Measurements from ENCODE around the gene MAPK8IP1.

MAPK8IP1 gene

GRCh38 chr11:45941285-45941684 lies 55.8 kb downstream of the MAPK8IP1 start:
- DNase-seq (ENCODE audit: low read depth in 2 of 2, low spot score in 1 of 2) = no peak

GRCh38 chr11:45942381-45942780 lies 56.9 kb downstream of the MAPK8IP1 start:
- no peak for DNase-seq (ENCODE audit: low read depth in 2 of 2, low spot score in 1 of 2)

GRCh38 chr11:45945397-45945999 lies 60.0 kb downstream of the MAPK8IP1 start:
- no peak for DNase-seq (ENCODE audit: low read depth in 2 of 2, low spot score in 1 of 2)

- DNase-seq (ENCODE audit: low read depth in 2 of 2, low spot score in 1 of 2) = no peak
Measured at GRCh38 chr11:45947885-45948284, 62.4 kb downstream of the MAPK8IP1 start.

GRCh38 chr11:45948356-45948755 lies 62.9 kb downstream of the MAPK8IP1 start:
- DNase-seq (ENCODE audit: low read depth in 2 of 2, low spot score in 1 of 2) = no peak

GRCh38 chr11:45949992-45950407 lies 64.5 kb downstream of the MAPK8IP1 start:
- DNase-seq (ENCODE audit: low read depth in 2 of 2, low spot score in 1 of 2) = no peak

All from stimulated activated CD8-positive, alpha-beta memory T cell treated with anti-CD3 and anti-CD28 coated beads, Interleukin-4, amount 100 ng/mL, for 4 hours (primary cell).